HG03097 (cell line): ENCODE results near the gene ACACA.
A peak's percentile ranks its signal among the peaks of the same experiment; 100 is the strongest.
"Not testable (repeated sequence)": the region's sequence is repeated elsewhere in the genome, so short reads cannot be mapped to it uniquely, and the experiment has no call there.

Source experiments
- ATAC-seq: cut with Tn5 transposase; IDR thresholded peaks from one replicate; pipeline ENCODE4 v1.9.1; 2021; ENCODE audit not compliant: unreplicated experiment, low FRiP score

Gene ACACA

DNA sequence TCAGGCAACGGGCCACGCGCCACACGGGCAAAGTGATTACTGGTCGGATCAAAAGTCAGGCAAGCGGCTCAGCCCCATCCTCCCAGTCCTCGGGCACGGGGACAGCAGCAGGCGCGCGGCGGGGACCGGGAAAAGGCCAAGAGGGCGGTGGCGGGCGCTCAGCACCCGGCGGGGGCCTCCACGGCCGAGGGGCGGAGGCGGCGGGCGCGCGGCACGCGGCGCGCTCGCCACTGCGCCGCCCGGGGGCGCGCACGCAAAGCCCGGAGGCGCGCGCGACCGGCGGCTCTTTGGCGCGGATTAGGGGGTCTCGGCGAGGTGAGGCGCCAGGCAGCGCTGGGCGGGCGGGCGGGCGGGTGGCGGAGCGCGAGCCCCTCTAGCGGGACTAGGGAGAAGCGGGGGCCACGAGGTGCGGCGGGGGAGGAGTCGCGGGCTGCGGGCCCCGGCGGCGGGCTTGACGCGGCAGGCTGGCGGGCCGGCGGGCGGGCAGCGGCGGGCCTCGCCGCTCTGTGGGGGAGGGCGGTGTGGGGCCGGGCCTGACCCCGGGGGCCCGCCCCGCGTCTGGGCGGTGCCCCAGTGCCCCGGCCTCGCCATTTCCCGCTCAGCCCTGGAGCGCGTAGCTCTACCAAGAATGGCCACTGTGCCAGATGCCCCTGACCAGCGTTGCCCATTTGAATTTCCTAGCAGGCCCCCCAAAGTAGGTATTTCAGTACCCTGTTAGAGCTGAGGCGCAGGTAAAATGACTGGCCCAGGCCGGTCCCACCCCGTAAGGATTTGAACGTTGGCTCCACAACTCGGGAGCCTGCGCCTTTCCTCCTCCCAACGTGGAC lies at the start of gene ACACA, which contains the start of gene TADA2A:
ACACA (minus strand) TSS at position 202 of the 827 bp plus-strand sequence. CDS start 537 bp downstream, outside the sequence.
TADA2A (plus strand) TSS at position 252 of the 827 bp plus-strand sequence. CDS start 4,480 bp downstream, outside the sequence.
- ATAC-seq = peak; percentile 82

- no peak for ATAC-seq
Measured at GRCh38 chr17:37450112-37450511, 43.5 kb upstream of the ACACA start.

DNA sequence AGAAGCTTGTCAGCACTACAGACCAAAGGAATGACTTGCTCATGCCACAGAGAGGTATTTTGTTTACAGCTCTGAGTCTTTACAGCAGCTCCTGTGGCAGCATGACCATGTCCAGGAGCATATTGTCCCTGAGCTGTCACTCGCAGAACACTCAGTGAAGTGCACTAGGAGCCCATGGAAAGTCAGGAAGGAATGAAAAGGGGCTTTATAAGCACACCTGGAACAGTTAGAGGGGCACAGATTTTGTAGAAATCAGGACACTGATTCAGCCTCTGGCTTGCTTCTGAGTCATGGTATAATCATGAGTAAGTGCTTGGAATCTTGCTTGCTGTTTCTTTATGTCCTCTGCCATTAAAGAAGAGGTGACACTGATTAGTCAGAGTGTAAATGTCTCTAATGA lies 41.0 kb upstream of the ACACA start:
- ATAC-seq = no peak

DNA sequence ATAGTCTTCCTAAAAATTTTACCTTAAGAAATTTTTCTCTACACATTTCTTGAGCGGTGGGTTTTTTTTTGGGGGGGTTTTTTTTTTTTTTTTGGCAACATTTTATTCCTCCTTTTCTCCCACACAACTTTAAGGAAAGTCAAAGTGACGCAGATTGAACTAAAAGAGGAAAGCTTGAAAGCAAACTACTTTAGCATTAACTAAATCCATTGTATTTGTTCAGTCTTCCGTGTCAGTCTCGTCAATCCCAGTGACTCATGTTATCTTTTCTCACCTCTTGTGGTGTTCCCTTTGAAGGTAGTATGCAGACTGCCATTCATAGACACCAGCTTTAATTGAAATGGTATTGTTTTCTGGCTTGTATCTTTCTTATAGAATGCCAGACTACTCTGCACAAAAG lies 39.4 kb upstream of the ACACA start:
- ATAC-seq = no peak

DNA sequence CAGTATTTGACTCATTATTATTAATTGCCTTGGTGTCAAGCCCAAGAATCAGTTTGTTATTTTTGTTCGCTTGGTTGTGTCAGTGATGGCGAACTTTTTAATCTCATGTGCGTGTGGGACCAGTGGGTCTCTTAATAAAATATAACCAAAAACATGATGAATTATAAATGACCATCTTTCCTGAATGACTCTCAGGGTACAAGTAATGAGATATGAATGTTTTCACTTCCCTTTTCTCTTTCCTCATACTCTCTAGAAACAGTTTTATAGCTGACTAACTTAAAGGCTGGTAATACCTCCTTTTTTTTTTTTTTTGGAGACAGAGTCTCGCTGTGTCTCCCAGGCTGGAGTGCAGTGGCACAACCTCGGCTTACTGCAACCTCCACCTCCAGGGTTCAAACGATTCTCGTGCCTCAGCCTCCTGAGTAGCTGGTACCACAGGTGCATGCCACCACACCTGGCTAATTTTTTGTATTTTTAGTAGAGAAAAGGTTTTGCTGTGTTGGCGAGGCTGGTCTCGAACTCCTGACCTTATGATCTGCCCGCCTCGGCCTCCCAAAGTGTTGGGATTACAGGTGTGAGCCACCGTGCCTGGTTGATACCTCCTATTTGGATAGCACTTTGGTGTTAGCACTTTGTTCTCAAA lies 34.9 kb upstream of the ACACA start:
- ATAC-seq = not testable (repeated sequence)

- no peak for ATAC-seq
Measured at GRCh38 chr17:37440424-37440823, 33.8 kb upstream of the ACACA start.

DNA sequence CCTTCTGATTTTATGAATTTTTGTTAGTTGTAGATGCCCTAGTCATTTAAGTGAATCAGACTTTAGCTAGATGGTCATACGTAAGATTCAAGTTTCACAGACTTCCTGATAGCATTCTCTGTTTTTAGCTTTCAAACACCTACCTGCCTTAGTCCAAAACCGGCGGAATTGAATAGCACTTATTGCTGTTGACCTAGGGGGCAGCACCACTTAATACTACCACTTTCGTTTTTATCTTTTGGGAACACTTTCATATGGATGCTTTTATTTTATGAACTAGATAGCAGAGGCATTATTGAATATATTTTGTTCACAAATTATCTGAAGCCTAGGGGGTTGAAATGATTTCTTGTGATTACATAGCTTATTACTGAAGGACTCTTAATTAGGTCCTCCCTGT lies 31.5 kb upstream of the ACACA start:
- no peak for ATAC-seq

DNA sequence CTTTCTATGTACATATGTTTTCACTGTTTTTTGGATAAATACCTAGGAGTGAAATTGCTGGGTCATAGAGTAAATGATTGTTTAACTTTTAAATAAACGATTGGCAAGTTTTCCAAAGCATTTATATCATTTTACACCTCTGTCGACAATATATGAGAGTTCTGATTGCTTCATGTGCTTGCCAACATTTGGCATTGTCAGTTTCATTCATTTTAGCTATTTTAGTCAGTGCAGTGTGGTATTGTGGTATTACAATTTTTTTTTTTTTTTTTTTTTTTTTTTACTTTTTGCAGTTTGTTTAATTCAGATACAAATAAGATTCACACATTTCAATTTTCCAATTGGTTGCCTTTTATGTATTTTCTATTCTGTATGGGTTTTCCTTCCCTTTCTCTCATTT lies 26.0 kb upstream of the ACACA start:
- no peak for ATAC-seq

- no peak for ATAC-seq
Measured at GRCh38 chr17:37430051-37430627, 23.5 kb upstream of the ACACA start.

- ATAC-seq = no peak
Measured at GRCh38 chr17:37429453-37429852, 22.8 kb upstream of the ACACA start.

DNA sequence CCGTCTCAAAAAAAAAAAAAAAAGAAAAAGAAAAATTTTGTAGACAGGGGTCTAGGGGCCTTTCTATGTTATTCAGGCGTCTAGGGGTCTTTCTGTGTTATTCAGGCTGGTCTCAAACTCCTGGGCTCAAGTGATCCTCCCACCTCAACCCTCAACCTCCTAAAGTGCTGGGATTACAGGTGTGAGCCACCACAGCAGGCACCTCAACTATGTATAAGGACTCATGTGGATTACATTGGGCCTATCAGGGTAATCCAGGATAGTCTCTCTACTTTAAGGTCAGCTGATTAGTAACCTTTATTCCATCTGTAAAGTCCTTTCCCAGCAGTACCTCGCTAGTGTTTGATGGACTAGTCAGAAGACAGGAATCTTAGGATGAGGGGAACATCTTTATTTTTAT lies 22.4 kb upstream of the ACACA start:
- ATAC-seq = no peak

GRCh38 chr17:37425268-37425667 lies 18.6 kb upstream of the ACACA start:
- ATAC-seq = no peak

- no peak for ATAC-seq
Measured at GRCh38 chr17:37422971-37423625, 16.5 kb upstream of the ACACA start.

- no peak for ATAC-seq
Measured at GRCh38 chr17:37417852-37418251, 11.2 kb upstream of the ACACA start.

DNA sequence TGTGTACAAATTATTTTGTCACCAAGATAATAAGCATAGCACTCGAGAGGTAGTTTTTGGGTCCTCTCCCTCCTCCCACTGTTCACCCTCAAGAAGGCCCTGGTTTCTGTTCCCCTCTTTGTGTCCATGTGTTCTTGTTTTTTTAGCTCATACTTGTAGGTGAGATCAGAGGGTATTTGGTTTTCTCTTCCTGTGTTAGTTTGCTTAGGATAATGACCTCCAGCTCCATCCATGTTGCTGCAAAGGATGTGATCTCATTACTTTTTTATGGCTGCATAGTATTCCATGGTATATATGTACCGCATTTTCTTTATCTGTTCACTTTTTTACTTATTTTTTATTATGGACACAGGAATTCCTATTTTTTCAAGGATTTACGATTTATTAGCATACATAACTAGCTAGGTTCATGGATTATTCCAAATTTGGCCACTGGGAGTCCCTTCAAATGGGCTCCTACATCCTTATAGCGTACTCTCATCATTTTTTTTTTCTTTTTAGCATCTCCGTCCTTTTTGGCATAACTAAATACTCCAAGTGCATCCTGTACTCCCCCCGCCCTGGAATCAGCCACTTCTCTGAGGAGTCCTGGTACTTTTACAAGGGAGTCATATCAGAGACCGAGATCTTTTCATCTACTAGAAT lies 7.4 kb upstream of the ACACA start:
- no peak for ATAC-seq

GRCh38 chr17:37410357-37410756 lies 3.7 kb upstream of the ACACA start:
- no peak for ATAC-seq

- not testable (repeated sequence) for ATAC-seq
Measured at GRCh38 chr17:37408145-37408479, 1.5 kb upstream of the ACACA start.

- no peak for ATAC-seq
Measured at GRCh38 chr17:37405955-37406634, 541 bp downstream of the ACACA start.

DNA sequence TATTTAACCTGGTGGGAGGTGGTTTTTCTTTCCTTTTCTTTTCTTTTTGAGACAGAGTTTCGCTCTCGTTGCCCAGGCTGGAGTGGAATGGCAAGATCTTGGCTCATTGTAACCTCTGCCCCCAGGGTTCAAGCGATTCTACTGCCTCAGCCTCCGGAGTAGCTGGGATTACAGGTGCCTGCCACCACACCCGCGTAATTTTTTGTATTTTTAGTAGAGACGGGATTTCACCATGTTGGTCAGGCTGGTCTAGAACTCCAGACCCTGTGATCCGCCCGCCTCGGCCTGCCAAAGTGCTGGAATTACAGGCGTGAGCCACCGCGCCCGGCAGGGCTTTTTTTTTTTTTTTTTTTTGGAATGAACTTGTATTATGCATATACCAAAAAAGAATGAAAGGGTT lies 1.1 kb downstream of the ACACA start:
- not testable (repeated sequence) for ATAC-seq

DNA sequence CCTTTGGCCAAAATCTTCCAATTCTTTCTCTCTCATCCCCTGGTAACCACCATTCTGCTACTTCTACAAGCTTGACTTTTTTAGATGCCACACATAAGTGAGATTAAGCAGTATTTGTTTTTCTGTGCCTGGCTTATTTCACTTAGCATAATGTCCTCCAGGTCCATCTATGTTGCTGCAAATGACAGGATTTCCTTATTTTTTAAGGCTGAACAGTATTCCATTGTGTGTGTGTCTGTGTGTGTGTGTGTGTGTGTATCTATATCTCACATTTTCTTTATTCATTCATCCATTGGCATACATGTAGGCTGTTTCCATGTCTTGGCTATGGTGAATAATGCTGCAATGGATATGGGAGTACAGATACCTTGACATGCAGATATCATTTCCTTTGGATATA lies 6.1 kb downstream of the ACACA start:
- no peak for ATAC-seq
